ENCODE data around the gene SNX24.

DNA sequence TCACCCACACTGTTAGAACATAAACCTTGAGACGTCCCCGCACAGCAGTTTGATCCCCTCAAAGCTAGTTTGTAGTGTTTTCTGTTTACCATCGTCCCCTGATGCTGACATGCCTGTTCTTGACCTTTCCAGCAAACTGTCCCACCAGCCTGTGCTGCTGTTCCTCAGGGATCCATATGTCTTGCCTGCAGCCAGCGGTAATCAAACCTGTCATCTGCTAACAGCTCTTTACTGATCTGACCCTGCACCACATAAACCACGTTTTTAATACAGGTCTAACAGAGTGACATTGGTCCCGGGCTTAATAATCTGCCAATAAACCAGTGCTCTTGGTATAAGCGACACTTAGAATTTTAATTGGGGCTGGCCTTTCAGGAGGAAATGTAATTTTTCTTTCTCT lies 156.4 kb downstream of the SNX24 start:
- TF ChIP-seq POLR2A (IDR thresholded peaks at IDR 0.05) = no peak
- TF ChIP-seq, protein P1, sequence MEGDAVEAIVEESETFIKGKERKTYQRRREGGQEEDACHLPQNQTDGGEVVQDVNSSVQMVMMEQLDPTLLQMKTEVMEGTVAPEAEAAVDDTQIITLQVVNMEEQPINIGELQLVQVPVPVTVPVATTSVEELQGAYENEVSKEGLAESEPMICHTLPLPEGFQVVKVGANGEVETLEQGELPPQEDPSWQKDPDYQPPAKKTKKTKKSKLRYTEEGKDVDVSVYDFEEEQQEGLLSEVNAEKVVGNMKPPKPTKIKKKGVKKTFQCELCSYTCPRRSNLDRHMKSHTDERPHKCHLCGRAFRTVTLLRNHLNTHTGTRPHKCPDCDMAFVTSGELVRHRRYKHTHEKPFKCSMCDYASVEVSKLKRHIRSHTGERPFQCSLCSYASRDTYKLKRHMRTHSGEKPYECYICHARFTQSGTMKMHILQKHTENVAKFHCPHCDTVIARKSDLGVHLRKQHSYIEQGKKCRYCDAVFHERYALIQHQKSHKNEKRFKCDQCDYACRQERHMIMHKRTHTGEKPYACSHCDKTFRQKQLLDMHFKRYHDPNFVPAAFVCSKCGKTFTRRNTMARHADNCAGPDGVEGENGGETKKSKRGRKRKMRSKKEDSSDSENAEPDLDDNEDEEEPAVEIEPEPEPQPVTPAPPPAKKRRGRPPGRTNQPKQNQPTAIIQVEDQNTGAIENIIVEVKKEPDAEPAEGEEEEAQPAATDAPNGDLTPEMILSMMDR (IDR thresholded peaks at IDR 0.05) = no peak
- no peak for TF ChIP-seq POLR2AphosphoS5 (IDR thresholded peaks at IDR 0.05)
